GM23338 (cell line): ENCODE measurements around the gene CAPS.

Source experiments
- CREB1 ChIP-seq: fragments of 250-450 bp; sonication (Bioruptor Pico); IDR thresholded peaks from 2 replicates; pipeline ENCODE4 v1.5.0; 2020; ENCODE audit warnings: low read depth, mild to moderate bottlenecking, moderate library complexity
- EZH2 ChIP-seq: fragments of 200-600 bp; sonication (generic); IDR thresholded peaks from one replicate; pipeline ENCODE4 v1.8.0; 2017; ENCODE audit warnings: antibody characterized with exemption, mild to moderate bottlenecking, low read depth; ENCODE audit not compliant: unreplicated experiment
- EZH2phosphoT487 ChIP-seq: fragments of 200-600 bp; sonication (generic); IDR thresholded peaks from one replicate; pipeline ENCODE4 v1.8.1; 2018; ENCODE audit warnings: antibody characterized with exemption; ENCODE audit not compliant: unreplicated experiment
- JUNB ChIP-seq: IDR thresholded peaks from one replicate; pipeline ENCODE4 v1.6.1; 2016; ENCODE audit warnings: antibody characterized with exemption; ENCODE audit not compliant: unreplicated experiment
- NANOG ChIP-seq: IDR thresholded peaks from 2 replicates; pipeline ENCODE4 v1.6.1; 2016; ENCODE audit warnings: antibody characterized with exemption, borderline replicate concordance
- POLR2AphosphoS5 ChIP-seq: IDR thresholded peaks from 2 replicates; pipeline ENCODE4 v1.6.1; 2016; ENCODE audit warnings: antibody characterized with exemption, low read depth
- ZNF114 ChIP-seq: fragments of 250-450 bp; sonication (Bioruptor Pico); IDR thresholded peaks from 2 replicates; pipeline ENCODE4 v1.5.0; 2020; ENCODE audit warnings: mild to moderate bottlenecking, moderate library complexity
- ZNF331 ChIP-seq: fragments of 250-450 bp; sonication (Bioruptor Pico); IDR thresholded peaks from 2 replicates; pipeline ENCODE4 v1.5.0; 2020; ENCODE audit warnings: low read depth, mild to moderate bottlenecking, moderate library complexity
- TF ChIP-seq, protein P1 (sequence below), 2 experiments: fragments of 200-600 bp in 1 of 2; sonication (generic) in 1 of 2; conservative IDR thresholded peaks; 2 replicates each; pipeline versions ENCODE4 v1.5.1 to v1.6.1; 2016 to 2017; ENCODE audit warnings: antibody characterized with exemption in 2 of 2, low read depth in 2 of 2, mild to moderate bottlenecking in 2 of 2, moderate library complexity in 1 of 2
- TF ChIP-seq, protein P2 (sequence below): IDR thresholded peaks from one replicate; pipeline ENCODE4 v1.6.1; 2018; ENCODE audit warnings: antibody characterized with exemption; ENCODE audit not compliant: unreplicated experiment
- TF ChIP-seq, protein P3 (sequence below): IDR thresholded peaks from 2 replicates; pipeline ENCODE4 v1.6.1; 2016; ENCODE audit warnings: antibody characterized with exemption

DNA sequence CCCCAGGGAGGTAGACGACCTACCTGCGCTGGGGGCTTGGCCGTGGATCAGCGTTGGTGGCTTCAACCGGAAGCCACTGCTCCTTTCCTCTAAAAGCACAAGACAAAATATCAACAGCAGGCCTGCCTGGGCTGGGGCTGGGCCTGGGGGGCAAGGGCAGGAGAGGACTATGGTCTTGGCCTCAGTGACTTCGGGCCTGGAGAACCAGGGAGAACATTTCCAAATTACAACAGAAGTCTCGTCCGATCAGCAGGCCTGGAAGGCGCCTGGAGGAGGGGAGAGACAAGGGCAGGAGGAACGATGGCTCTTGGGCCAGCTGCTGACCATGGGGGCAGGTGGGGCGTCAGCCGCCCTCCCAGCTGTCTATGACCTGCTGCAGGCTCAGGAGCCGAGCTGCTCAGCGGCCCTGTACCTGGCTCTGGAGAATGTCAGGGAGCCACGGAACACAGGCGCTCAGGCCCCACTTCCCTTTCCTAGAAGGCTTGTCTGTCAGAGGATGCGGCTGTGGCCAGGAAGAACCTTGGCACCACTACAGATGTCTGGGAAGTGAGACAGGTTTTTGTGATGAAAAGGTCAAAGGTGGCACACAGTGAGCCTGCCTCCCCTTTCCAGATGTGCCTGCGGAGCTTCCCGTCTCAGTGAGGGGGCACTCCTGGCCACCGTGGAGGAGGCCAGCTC is 19.5 kb downstream of the CAPS start:
- TF ChIP-seq, protein P1, sequence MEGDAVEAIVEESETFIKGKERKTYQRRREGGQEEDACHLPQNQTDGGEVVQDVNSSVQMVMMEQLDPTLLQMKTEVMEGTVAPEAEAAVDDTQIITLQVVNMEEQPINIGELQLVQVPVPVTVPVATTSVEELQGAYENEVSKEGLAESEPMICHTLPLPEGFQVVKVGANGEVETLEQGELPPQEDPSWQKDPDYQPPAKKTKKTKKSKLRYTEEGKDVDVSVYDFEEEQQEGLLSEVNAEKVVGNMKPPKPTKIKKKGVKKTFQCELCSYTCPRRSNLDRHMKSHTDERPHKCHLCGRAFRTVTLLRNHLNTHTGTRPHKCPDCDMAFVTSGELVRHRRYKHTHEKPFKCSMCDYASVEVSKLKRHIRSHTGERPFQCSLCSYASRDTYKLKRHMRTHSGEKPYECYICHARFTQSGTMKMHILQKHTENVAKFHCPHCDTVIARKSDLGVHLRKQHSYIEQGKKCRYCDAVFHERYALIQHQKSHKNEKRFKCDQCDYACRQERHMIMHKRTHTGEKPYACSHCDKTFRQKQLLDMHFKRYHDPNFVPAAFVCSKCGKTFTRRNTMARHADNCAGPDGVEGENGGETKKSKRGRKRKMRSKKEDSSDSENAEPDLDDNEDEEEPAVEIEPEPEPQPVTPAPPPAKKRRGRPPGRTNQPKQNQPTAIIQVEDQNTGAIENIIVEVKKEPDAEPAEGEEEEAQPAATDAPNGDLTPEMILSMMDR (conservative IDR thresholded peaks at IDR 0.05; ENCODE audit: low read depth in 2 of 2), result no peak
- TF ChIP-seq EZH2phosphoT487 (no peak), JUNB (no peak), POLR2AphosphoS5 (no peak), EZH2 (no peak), NANOG (no peak), CREB1 (CRISPR knock-in tag) (no peak), ZNF114 (CRISPR knock-in tag) (no peak), ZNF331 (CRISPR knock-in tag) (no peak)
- TF ChIP-seq, protein P2, sequence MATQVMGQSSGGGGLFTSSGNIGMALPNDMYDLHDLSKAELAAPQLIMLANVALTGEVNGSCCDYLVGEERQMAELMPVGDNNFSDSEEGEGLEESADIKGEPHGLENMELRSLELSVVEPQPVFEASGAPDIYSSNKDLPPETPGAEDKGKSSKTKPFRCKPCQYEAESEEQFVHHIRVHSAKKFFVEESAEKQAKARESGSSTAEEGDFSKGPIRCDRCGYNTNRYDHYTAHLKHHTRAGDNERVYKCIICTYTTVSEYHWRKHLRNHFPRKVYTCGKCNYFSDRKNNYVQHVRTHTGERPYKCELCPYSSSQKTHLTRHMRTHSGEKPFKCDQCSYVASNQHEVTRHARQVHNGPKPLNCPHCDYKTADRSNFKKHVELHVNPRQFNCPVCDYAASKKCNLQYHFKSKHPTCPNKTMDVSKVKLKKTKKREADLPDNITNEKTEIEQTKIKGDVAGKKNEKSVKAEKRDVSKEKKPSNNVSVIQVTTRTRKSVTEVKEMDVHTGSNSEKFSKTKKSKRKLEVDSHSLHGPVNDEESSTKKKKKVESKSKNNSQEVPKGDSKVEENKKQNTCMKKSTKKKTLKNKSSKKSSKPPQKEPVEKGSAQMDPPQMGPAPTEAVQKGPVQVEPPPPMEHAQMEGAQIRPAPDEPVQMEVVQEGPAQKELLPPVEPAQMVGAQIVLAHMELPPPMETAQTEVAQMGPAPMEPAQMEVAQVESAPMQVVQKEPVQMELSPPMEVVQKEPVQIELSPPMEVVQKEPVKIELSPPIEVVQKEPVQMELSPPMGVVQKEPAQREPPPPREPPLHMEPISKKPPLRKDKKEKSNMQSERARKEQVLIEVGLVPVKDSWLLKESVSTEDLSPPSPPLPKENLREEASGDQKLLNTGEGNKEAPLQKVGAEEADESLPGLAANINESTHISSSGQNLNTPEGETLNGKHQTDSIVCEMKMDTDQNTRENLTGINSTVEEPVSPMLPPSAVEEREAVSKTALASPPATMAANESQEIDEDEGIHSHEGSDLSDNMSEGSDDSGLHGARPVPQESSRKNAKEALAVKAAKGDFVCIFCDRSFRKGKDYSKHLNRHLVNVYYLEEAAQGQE, result no peak
- TF ChIP-seq, protein P3, sequence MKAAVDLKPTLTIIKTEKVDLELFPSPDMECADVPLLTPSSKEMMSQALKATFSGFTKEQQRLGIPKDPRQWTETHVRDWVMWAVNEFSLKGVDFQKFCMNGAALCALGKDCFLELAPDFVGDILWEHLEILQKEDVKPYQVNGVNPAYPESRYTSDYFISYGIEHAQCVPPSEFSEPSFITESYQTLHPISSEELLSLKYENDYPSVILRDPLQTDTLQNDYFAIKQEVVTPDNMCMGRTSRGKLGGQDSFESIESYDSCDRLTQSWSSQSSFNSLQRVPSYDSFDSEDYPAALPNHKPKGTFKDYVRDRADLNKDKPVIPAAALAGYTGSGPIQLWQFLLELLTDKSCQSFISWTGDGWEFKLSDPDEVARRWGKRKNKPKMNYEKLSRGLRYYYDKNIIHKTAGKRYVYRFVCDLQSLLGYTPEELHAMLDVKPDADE, result no peak
